Measurements from ENCODE around the gene PSPH.

Gene PSPH

DNA sequence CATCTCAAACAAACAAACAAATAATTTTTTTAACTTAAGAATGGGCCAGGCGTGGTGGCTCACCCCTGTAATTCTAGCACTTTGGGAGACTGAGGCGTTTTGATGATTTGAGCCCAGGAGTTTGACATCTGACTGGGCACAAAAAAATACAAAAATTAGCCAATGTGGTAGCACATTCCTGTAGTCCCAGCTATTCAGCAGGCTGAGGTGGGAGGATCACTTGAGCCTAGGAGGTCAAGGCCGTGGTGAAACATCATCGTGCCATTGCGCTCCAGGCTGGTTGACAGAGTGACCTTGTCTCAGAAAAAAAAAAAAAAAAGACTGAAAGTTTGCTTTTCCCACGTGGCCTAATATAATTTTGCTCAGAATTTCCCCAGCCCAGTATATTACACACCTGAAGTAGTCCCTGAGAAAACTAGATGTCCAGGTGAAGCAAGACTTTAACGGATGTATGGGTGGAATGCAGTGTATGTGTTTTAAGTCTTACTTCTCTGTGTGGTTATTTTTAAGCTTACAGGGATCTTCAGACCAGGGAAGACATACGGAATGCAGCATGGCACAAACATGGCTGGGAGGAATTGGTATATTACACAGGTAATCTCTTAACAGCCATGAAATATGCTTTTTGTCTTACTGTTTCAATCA is 54.3 kb downstream of the PSPH start:
- no peak for DNase-seq

DNA sequence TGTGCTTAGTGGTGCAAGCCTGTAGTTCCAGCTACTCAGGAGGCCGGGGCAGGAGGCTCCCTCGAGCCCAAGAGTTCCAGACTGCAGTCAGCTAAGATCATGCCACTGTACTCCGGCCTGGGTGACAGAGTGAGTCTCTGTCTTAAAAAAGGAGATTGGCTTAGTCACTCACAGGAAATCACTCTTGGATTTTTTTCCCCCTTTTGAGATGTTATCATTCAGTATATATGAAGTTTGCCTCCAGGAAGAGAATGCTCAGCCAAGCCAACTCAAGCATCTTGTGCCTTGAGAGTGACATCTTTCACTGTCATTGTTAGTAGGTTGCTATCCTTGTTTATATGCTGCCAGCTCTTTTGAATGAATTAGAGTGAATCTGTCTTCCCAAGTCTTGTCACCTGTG is 58.9 kb downstream of the PSPH start:
- no peak for DNase-seq

DNA sequence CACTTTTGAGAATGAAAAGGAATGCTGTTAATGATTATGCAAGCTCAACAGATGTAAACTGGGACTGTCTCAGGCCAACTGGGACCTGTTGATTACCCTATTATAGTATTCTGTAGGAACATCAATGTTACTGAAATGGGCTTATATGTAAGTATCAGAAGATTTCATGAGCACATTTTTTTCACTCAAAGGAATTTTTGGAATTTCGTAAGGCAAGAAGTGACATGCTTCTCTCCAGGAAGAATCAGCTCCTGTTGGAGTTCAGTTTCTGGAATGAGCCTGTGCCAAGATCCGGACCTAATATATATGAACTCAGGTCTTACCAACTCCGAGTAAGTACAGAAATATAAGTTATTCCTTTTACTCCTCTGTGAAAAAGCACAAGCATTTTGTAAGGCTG is 67.7 kb downstream of the PSPH start:
- DNase-seq = no peak

DNA sequence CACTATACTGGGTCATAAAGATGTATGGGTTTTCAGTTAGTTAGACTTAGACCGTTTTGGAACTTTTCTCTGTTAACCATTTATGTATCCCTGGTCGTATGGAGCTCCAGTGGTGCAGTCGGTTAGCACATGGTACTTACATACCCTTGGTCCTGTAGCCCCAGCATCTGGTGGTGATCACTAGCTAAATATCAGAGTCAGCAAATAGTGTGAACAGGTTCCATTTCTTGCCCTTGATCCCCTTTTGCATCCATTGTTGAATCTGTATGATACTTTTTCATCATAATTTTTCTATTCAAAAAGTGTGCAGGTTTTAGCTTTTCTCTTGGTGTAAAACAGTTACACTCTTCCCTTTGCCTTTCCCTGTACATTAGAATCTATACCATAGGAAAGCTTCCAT is 71.0 kb downstream of the PSPH start:
- no peak for DNase-seq

DNA sequence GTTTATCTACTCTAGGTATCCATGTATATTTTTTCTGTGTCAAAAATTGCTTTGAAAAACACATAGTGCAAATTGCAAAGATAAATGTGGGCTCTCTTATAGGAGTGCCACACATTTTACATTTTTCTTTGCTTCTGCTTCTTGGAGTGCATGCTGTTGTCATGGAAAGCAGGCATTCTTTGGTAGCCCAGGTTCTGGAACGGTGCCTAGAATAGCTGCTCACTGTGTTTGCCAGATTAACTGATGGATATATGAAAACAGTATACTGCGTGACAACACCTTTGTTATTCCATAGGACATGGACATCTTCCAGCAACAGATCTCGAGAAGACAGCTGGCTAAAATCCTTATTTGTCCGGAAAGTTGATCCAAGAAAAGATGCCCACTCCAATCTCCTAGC is 73.4 kb downstream of the PSPH start:
- peak; percentile 36 for DNase-seq

- peak; percentile 89 for DNase-seq
These were observed 75.1 kb downstream of the PSPH start for GRCh38 chr7:55975988-55976633.

DNA sequence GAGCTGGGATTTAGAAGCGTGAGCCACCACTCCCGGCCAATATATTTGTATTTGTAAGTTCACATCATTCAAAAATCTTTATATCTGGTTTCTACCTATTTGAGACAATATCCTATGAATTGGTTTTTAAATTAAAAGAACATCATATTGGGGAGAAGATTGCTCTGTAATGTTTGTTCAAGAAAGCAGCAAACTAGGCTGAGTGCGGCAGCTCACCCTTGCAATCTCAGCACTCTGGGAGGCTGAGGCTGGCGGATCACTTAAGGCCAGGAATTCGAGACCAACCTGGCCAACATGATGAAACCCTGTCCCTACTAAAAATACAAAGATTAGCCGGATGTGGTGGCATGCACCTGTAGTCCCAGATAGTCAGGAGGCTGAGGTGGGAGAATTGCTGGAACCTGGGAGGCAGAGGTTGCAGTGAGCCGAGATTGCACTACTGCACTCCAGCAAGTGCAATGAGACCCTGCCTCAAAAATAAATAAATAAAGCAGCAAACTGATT is 77.4 kb downstream of the PSPH start:
- DNase-seq = no peak

GRCh38 chr7:55970978-55971377 is 80.3 kb downstream of the PSPH start:
- DNase-seq = no peak

- no peak for DNase-seq
These were observed 80.7 kb downstream of the PSPH start for GRCh38 chr7:55970561-55970960.

DNA sequence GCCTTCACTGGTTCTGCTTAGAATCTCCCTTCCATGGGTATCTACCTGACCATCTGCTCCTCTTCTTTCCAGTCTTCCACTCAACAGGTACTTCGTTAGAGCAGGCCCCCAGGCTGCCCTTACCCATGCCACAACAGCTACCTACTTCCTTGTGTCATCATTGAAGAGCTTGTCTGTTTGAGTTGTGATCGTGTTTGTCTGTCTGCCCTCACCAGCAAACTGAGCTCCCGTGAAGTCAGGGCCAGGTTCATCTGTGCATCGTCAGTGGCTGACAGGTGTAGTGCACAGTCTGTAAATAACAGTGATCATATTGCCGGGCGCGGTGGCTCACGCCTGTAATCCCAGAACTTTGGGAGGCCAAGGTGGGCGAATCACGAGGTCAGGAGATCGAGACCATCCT is 81.9 kb downstream of the PSPH start:
- no peak for DNase-seq

GRCh38 chr7:55966851-55967250 is 84.4 kb downstream of the PSPH start:
- DNase-seq = no peak

GRCh38 chr7:55965805-55966421 is 85.3 kb downstream of the PSPH start:
- DNase-seq = no peak

DNA sequence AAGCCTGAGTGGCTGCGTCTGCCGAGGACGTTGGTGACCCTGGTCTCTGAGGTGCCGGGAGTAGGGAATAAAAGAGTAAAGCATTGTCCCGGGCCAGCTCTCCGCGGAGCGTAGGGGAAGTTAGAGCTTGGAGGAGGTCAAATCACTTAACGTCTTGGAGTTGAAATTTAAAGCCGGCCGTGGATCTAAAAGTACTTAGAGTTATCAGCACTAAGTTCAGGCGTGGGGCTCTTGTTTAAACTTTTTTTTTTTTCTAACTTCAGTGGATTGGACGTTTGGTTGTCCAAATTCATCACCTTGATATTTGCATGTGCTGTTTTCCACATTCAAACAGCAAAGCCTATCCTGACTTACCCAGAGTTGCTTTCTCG is 86.2 kb downstream of the PSPH start:
- no peak for DNase-seq

GRCh38 chr7:55964261-55965099 is 86.8 kb downstream of the PSPH start, which contains the start of gene NIPSNAP2:
NIPSNAP2 (plus strand) TSS chr7:55964585; CDS start chr7:55964610, 25 bp downstream.
- peak; percentile 26 for DNase-seq

DNA sequence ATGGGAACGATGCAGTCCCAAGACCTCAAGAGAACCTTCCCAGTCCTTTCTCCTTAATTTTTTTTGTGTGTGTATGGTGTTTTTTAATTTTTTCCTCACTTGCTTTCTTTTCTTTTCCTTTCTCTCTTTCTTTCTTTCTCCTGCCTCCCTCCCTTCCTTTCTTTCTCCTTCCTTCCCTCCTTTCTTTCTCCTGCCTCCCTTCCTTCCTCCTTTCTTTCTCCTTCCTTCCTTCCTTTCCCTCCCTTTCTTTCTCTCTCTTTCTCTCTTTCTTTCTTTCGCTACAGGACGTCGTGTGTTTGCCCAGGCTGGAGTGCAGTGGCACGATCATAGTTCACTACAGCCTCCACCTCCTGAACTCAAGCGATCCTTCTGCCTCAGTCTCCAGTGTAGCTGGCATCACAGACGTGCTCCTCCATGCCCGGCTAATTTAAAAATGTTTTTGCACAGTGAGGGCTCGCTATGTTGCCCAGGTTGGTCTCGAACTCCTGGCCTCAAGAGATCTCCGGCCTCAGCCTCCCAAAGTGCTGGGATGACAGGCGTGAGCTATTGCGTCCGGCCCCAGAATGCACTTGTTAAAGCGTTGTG is 87.6 kb downstream of the PSPH start:
- no peak for DNase-seq

DNA sequence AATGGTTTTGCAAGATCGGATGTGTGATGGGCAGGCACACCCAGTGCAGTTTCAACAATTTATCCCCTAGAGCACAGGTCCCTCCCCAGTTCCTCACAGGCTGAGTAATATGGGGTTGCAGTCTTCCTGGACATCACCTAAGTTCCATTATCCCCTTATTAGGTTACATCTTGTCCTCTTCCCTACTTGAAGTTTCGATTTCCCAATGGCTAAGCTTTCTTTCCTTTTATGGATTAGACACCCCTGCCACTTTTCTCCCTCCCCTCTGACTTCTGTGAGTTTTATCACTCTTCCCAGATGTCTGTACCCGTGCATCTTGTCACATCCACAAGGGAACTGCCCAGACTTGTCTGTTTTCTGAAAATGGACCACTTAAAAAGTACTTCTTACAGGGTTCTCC is 89.2 kb downstream of the PSPH start:
- DNase-seq = no peak

All from DMS153 (cell line).